SH-SY5Y (cell line): ENCODE results near the gene MXRA8.

Experiments used
- GATA2 ChIP-seq: IDR thresholded peaks from 2 replicates; pipeline ENCODE4 v1.6.1; 2011; ENCODE audit warnings: mild to moderate bottlenecking, low read depth, low read length
- GATA3 ChIP-seq: IDR thresholded peaks from 2 replicates; pipeline ENCODE4 v1.6.1; 2011; ENCODE audit warnings: low read depth, mild to moderate bottlenecking, low read length, moderate library complexity

GRCh38 chr1:1399872-1400575 lies 41.7 kb upstream of the MXRA8 start:
- no peak for TF ChIP-seq GATA2
- TF ChIP-seq GATA3: no peak
